A172 (cell line): ENCODE results near the gene MOB3A. TPM values are rescaled to one million over a fixed set of nuclear protein-coding genes. Genes with fewer than 3 reads are reported as not detected.
"Not testable (repeated sequence)": the region's sequence is repeated elsewhere in the genome, so short reads cannot be mapped to it uniquely, and the experiment has no call there.

Source experiments
- DNase-seq: peaks from one replicate; pipeline ENCODE4 v3.0.0-alpha.2; 2015; ENCODE audit warnings: low spot score
- total RNA-seq: library from RNA; depleted of rRNA; stranded (reverse); fragments of >200 nt; shearing (Covaris generic); gene quantifications from 2 replicates; pipeline ENCODE4 v1.2.3, GENCODE V29; 2014; rRNA removed

MOB3A gene
- total RNA-seq, result 17.4 and 21.5 TPM in 2 replicates

DNA sequence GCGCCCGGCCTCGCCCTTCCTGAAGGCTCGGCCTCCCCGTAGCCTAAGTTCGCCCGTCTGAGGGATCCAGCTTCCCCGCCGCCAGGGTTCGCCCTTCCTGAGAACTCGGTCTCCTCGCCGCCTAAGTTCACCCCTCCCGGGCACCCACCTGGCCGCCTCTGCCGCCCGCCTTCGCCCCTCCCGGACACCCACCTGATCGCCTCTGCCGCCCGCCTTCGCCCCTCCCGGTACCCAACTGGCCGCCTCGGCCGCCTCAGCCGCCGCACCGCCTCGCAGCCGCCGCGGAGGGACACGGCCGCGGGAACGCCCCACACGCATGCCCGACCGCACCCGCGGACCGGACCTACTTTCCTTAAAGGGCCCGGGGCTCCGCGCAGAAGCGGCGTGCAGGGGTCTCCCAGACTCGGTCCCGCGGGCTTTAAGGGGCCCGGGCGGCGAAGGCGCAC is at the start of gene MOB3A:
Gene MOB3A (minus strand): TSS at position 293 of the 446 bp plus-strand sequence. CDS start 17,766 bp downstream, outside the sequence.
- DNase-seq, result peak; percentile 73

DNA sequence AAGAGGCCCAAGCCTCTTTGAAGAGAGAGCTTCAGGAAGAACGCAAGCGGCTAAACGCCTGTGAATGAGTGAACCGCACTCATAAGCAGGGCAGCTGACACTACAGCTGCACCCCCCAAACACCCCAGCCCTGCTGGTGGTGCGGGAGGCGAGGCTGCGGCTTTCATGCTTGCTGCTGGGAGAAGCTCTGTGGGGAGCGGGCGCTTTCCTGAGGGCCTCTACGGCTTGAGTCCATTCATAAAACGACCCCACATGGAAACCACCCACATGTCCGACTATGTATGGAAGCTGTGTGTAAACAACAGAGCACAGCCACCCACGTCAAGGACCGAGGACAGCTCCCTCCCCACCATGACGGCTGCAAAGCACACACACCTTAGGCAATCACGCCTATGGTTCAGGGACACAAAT is 49.7 kb upstream of the MOB3A start:
- no peak for DNase-seq

DNA sequence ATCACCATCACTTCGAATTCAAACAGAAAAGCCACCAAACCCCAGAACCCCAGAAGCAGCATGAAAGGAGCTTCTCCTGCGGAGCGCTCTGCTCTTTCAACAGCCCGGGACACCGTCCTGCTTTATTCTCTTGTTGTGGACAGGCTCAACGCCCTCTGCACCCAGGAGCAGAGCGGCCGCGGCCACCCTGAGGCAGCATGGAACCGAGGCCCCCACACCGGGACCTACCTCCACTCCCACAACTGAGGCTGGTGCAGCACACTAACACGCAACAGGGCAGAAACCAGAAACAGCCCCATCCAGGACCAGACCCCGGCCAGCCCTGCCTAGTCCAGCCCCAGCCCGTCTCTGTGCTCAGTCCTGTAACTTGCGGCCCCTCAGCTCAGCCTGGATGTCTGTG is 48.1 kb upstream of the MOB3A start:
- DNase-seq, result no peak

DNA sequence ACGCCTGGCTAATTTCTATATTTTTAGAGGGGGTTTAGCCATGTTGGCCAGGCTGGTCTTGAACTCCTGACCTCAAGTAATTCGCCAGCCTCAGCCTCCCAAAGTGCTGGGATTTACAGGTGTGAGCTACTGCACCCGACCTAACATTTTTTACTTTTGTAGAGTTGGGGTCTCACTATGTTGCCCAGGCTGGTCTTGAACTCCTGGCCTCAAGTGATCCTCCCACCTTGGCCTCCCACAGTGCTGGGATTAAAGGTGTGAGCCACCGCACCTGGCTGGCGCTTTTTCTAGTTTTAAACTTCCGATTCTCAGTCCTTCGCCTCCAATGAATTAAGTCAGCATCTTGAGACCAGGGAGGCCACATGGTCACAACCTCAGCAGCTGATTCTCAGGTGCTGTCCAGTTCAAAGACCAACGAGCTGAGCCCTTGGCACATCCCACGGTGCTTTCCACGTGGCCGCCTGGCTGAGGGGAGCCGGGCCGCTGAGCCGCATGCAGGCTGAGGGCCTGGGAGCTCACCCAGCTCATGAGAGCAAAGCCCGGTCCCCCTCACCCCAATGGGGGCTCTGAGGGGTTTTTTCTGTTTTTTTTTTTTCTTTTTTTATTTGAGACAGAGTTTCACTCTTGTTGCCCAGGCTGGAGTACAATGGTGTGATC is 46.2 kb upstream of the MOB3A start:
- no peak for DNase-seq

DNA sequence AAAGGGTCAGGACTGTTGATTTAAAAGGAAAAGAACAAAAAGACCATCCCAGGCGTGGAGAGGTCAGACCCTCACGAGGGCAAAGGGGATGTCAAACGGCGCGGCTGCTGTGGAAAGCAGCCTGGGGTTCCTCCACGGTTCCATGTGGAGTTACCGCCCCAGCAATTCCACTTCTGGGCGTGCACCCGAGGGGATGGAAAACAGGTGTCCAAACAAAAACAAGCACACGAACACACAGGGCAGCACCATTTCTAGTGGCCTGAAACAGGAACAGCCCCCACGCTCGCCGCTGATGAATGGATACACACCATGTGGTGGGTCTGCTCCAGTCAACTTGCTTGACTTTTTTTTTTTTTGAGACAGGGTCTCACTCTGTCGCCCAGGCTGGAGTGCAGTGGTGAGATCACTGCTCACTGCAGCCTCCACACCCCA is 44.0 kb upstream of the MOB3A start:
- no peak for DNase-seq

DNA sequence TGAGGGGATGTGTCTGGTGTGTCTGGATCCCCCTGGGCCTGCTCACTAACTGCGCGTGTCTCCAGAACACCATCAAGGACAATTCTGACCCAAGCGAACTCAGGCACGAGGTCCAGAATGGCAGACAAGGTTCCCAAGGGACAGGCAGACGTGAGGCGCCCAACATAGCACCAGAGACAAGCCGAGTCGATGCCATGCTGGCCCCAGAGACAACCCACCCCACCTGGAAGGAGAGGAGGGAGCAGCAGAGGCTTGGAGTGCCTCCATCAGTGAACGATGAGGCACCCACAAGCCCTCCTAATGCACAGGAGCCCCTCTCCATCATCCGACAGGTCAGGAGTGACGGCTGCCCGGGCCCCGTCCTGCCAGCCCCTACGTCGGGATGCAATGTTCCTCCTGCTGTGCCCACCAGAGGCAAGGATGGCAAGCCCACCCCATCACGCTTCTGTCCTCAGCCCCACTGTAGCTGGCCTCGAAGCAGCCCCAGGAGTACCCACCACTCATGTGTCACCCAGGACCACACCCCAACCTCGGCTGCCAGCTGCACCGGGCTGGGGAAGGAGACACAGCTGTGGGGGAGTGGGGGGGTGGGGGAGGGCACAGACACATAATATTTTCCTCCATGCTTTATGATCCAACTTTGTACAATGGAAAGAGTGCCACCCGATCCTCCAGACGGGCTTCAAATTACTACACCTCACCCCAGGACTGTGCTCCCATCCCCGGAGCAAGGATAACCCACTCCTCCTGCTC is 43.4 kb upstream of the MOB3A start:
- no peak for DNase-seq

DNA sequence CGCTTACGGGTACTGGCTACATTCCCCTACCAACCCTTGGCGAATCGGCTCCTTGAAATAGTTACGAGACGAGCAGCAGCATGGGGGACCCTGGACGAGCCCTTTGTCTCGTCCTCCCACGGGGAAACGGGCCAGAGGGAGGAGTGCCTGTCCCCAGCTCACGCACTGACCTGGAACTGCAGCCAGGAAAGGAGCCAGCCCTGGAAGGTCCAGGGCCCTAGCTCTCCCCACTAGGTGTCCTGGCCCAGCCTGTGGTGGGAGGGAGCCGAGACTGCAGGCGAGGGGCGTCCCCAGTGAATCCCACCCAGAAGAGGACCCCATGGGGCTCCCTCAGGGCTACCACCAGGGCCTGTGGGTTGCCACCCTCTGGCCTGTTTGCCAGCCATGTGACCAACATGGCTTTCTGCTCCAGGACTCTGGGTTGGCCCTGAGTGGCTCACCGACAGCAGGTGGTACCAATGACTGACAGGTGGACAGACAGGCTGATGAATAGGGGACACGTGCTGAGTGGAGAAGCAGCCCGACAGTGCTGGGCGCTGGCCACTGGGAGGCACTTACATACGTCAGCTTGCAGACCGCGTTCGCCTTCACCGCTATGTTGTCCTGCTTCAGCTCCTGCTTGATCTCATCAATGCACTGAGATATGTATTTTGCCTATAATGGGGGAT is 42.1 kb upstream of the MOB3A start:
- no peak for DNase-seq

DNA sequence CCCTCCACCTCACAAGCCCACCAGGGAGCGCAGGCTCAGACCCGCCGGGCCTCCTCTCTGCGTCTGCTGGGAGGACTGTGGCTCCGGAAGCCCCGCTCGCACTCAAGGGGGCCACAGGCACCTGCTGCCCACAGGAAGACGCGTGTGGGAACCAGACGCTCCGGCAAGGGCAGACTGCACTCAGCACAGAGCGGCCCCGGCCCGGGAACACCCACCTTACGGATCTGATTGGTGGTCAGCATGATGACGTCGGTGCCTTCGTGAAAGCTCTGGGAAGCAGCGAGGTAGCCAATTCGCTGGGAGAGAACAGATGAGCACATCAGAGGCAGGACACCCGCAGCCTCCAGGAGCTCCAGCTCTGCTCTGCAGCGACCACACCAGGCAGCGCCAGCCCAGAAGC is 40.7 kb upstream of the MOB3A start:
- no peak for DNase-seq

DNA sequence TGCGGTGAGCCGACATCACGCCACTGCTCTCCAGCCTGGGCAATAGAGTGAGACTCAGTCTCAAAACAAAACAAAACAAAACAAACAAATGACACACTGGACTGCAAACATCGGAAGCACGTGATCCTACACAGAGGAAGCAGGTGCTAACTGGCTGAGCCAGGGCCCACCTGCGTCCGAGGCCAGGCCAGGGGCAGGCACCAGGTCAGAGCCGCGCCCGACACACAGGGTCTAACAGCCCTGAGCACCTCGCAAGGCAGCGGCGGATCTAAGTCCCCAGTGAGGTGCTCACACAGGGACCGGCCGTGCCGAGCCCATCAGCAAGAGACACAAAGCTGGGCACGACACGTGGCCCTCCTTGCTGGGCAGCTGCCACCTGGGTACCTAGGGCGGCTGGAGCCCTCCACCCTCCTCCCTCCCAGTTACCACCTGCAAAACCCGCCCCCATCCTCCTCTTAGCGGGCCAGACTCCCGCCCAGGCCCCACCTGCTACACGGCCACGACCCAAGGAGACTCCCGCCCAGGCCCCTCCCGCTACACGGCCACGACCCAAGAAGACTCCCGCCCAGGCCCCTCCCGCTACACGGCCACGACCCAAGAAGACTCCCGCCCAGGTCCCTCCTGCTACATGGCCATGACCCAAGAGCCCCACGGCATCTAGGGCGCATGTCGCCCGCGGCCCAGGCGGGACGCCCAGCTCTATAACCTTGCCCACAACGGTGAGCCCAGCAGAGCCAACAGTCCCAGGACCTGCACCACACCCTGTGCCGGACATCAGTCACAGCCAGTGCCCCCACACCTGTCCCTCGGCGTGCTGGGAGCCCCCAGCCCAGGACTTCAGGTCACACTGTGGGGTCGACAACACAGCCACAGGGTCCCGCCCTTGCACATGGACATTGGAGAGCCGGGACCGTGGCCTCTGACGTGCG is 39.6 kb upstream of the MOB3A start:
- no peak for DNase-seq

DNA sequence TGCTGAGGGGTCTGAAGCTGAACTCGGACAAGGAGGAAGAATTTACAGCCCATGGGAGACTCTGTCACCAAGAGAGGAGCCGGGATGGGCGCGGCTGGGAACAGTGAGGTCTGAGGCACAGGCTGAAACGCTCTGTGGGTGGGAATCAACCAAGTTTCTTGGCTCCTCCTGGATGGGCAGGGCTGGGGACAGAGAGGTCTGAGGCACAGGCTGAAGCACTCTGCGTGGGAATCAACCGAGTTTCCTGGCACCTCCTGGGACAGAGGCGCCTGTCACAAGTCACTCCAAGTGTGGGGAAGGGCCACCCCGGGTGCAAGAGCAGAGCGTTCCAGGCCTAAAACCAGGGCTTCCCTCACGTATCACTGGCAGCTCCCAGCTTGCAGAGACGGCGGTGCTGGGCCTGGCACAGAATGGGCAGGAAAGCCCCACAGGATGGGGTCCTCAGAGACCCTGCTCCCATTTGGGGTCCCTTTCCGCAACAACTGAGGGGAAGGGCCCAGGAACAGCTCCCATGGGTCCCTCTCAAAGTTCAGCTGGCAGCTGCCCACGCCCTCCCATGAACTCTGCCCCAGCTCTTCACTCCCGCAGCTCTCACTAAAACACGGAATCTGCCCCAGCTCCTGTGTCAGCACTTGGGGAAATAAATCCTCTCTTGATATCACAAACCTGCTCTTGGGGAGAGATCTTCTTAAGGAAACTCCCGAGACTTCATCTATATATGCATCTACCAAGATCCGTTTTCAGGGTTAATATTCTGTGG is 36.8 kb upstream of the MOB3A start:
- no peak for DNase-seq

DNA sequence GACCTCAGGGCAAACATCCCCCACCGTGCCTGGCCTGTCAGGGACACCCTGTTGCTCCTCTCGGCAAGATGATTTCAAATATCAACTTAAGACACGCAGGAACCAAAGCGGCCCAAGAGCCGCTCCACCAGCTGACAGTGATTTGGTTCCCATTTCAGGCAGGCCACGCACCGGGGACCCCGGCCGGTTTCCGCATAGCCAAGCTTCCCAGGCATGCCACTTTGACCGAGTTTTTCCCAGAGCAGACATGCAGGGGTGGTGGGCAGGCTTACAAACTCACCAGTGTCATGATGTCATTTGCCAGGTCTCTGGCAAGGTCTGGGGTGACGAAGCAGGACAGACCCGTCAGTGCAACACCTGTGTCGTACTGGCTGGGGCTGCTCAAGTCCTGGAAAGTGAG is 36.1 kb upstream of the MOB3A start:
- no peak for DNase-seq

DNA sequence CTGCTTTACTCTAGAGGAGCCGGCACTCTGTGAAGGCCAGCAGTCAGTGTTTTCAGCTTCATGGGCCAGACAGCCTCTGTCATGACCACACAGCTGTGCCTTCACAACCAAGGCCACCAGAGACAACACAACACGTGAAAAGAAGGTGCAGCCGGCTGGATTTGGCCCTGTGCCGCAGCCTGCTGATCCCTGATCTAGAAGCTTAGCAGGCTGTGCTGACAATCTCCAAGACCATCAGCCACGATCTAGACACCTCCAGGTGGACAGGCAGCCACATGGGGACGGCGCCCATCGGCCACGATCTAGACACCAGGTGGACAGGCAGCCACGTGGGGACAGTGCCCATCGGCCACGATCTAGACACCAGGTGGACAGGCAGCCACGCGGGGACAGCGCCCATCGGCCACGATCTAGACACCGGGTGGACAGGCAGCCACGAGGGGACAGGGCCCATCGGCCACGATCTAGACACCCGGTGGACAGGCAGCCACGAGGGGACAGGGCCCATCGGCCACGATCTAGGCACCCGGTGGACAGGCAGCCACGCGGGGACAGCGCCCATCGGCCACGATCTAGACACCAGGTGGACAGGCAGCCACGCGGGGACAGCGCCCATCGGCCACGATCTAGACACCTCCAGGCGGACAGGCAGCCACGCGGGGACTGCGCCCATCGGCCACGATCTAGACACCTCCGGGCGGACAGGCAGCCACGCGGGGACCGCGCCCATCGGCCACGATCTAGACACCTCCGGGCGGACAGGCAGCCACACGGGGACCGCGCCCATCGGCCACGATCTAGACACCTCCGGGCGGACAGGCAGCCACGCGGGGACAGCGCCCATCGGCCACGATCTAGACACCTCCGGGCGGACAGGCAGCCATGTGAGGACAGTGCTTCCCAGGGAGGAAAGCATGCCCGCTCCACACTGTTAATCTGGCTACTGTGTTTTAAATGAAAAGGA is 35.2 kb upstream of the MOB3A start:
- not testable (repeated sequence) for DNase-seq

DNA sequence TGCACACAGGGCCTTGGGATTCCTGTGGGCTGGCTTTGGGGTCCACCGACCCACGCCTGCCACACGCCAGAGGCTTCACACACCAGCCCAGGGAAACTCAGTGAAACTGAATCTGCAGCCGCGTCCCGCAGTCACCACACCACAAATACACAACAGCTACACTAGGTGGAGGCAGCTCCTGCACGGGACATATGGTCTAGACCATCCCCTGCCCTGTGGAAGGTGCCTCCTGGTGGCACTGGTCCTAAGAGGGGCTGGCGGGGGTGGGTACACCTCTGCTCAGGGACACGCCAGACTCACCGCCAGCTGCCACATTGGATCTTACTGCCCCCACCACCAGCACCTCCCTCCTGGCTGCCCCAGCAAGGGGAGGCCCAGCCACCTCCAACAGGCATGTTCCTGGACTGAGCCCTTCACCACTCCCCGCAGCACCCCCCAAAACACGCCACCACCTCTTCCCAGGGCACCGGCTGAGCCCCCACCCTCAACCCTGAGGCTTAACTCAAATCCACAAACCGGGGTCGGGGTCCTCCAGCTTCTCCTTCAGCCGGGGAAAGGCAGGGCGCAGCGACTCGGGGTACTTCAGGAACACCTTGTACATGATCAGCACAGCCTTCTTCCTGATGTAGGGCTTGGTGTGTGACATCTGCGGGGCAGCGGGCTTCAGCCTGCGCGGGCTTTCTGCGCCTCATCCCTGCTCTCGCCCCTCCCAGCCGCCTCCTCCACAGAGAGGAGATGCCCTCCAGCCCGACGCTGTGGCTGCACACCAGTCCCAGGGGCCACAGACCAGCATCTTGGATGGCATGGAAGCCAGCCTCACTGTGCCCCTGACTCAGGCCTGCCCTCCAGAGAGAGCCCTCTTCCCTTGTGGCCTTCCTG is 34.0 kb upstream of the MOB3A start:
- no peak for DNase-seq

DNA sequence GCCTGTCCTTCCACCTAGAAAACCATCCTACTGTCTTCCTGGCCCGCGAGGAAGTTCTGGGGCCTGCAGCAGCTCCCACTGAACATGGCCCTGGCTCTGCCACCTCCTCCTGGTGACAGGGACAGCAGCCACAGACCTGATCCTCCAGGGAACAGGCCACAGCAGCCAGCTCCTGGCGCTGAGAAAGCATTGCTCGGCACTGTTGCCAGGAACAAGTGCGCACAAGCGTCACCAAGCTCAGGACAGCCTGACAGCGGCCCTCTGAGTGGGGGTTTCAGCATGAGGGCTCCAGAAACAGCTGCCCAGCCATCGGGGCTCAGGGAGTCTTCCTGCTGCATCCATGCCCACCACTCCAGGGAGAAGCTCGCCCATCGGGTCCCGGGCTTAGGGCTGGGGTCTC is 33.4 kb upstream of the MOB3A start:
- no peak for DNase-seq

DNA sequence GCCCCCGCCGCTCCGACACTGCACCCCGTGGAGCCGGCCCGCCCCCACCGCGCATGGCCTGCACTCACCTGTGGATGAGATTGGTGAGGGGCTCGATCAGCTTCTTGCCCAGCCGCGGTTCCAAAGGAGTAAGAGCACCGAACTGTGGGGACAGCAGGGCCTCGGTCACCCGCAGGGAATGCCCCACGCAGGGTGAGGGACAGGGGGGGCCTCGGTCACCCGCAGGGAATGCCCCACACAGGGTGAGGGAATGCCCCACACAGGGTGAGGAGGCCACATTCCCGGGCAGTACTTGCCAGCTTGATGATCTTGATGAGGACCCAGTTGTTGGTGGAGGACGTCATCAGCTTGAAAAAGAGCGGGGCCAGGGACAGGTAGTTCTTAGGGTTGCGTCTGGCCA is 32.9 kb upstream of the MOB3A start:
- DNase-seq, result no peak

DNA sequence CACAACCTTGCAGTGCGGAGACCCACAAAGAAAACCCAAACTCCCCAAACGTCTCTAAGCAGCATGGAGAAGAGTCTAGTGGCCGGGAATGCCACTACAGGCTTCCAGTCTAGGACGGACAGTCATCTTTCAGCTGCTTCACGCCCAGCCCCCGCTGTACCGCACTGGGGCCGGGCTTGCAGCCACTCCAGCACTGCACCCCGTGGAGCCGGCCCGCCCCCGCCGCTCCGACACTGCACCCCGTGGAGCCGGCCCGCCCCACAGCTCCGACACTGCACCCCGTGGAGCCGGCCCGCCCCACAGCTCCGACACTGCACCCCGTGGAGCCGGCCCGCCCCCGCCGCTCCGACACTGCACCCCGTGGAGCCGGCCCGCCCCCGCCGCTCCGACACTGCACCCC is 32.1 kb upstream of the MOB3A start:
- not testable (repeated sequence) for DNase-seq

DNA sequence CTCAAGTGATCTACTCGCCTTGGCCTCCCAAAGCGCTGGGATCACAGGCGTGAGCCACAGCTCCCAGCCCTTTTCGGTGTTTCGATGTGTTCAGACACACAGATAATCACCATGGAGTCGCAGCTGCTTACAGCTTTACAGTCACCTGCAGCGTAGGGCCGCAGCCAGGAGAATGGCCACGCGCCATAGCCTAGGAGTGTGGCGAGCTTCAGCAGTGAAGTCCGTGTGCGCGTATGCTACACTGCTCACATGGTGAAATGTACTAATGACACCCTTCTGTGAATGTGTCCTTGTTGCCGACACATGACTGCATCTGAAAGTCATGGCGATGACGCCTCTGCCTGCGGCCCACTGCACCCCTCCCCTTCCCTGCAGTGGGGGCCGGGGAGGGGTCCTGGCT is 31.6 kb upstream of the MOB3A start:
- DNase-seq, result no peak

DNA sequence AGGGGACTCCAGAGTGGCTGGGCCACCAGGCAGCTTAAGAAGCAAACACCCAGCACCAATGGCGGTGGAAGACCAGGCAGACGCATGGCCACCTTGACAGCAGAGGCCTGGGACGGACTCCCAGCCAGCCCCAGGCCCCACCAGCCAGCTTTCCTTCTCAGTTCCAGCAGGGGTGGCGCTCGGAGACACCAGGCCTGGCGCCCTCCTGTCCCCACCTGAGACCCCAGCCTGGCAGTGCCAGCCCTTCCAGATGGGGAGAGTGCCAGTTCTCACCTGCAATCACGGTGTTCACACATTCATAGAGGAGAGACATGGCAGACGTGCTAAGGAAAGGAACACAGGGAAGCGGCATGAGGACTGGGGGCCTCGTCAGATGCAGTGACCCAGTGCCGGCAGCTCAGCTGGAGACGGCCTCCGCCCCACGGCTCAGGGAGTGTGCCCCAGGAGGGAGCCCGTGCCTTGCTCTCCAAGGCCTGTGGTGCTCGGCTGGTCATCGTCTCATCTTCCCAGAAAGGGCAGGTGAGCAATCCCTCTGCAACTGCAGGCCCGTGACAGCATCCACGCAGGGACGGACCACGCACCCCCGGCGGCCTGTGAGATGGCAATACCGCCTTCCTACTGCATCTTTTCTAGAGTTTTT is 30.9 kb upstream of the MOB3A start:
- DNase-seq, result no peak
